Stimulated activated CD4-positive, alpha-beta T cell treated with anti-CD3 and anti-CD28 coated beads, Interleukin-15, amount 100 ng/mL, for 48 hours (primary cell): ENCODE data around the gene DEK.
"Not testable (repeated sequence)": the region's sequence is repeated elsewhere in the genome, so short reads cannot be mapped to it uniquely, and the experiment has no call there.

Experiments
- DNase-seq, 2 donors: peaks; one replicate each; pipeline ENCODE4 v3.0.0-alpha.2; 2020; ENCODE audit warnings: low read depth in 2 of 2

The DEK gene

GRCh38 chr6:18204691-18205090 is 59.6 kb downstream of the DEK start:
- no peak for DNase-seq

- DNase-seq, result no peak
Measured at GRCh38 chr6:18203786-18204185, 60.5 kb downstream of the DEK start.

GRCh38 chr6:18192026-18192425 is 72.3 kb downstream of the DEK start:
- DNase-seq, result no peak

DNA sequence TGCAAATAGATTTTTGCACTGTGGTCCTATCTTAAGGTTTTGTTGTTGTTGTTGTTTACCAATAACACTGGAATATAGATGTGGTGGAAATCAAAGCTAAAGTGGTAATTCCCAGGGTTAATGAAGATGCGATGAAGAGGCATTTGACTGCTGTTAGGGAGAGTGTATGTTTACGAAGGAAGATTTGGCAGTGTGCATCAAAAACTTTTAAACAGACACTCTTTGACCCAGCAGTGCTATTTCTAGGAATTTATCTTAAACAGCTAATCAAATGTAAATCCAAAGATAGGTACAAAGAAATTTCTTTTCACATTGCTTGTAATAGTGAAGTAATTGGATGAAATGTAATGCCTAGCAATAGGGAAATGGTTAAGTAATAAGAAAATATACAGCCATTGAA is 75.1 kb downstream of the DEK start:
- DNase-seq, result no peak

DNA sequence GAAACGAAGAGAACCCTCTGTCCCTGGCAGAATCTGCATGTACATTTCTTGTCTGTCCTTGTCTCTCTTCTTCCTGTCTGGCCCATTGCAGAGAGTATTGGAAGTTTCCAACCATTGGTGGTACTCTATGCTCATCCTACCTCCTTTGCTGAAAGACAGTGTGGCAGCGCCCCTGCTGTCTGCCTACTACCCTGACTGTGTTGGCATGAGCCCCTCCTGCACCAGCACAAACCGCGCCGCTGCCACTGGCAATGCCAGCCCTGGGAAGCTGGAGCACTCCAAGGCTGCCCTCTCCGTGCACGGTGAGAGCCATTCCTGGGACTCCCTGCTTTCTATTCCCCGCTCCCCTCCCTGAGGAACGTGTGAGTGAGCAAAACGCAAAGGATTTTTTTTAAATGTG is 76.6 kb downstream of the DEK start:
- DNase-seq, result no peak

GRCh38 chr6:18186540-18187250 is 77.6 kb downstream of the DEK start:
- no peak for DNase-seq

GRCh38 chr6:18186033-18186432 is 78.3 kb downstream of the DEK start:
- no peak for DNase-seq

GRCh38 chr6:18185624-18186023 is 78.7 kb downstream of the DEK start:
- DNase-seq, result no peak

DNA sequence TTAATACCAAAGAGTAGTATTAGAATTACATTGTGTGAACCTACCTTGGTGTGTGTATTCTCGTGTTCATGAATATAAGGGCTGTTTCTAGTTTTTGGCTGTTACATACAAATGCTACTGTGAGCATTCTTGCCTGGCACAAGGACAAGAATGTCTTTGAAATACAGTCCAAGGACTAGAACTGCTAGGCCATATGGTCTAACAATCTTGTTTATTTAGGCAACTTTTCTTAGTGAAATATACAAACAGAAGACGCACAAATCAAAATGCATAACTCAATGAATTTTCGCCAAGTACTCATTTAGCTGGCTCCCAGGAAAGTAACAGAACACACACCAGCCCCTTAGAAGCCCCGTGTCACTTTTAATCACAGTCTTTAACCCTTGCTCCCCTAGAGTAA is 80.6 kb downstream of the DEK start:
- no peak for DNase-seq

GRCh38 chr6:18182568-18182967 is 81.8 kb downstream of the DEK start:
- DNase-seq, result no peak

- DNase-seq, result no peak
Measured at GRCh38 chr6:18179770-18180356, 84.5 kb downstream of the DEK start.

DNA sequence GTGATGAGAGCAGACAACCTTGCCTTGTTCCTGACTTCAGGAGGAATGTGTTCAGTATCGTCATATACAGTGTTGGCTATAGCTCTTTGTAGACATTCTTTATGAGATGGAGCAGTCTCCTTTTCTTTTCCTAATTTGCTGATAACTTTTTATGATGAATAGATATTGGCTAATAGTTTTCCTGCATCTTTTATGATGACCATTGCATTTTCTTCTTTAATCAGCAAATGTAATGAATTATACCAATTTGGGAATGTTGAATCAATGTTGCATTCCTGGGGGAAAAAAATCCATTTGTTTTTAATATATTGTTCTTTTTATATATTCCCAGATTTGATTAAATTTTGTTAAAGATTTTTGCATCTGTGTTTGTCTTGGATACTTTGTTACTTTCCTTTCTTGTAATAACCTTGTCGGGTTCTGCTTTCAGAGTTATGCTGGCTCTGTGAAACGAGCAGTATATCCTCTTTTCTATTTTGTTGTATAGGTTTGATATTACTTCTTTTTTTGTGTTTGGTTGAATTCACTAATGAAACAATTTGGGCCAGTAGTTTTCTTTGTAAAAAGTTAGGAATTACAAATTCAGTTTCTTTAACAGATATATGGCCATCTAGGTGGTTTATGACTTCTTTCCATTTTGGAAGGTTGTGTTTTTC is 85.2 kb downstream of the DEK start:
- no peak for DNase-seq

DNA sequence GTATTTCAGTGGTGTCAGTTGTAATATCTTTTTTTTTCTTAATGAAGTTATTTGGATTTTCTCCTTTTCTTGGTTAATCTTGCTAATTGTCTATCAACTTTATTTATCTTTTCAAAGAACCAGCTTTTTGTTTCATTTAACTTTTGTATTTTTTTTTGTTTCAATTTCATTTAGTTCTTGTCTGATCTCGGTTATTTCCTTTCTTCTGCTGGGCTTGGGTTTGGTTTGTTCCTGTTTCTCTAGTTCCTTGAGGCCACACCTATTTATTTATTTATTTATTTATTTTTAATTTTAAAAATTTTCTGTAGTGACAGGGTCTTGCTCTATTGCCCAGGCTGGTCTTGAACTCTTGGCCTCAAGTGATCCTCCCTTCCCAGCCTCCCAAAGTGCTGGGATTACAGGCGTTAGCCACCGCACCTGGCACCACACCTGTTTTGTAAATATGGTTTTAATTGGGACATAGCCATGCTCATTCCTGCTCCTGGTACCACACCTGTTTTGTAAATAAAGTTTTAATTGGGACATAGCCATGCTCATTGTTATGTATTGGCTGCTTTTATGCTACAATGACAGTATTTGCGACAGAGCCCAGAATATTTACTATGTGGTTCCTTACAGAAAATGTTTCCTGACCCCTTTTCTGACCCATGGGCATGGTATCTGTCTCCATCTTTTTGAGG is 86.9 kb downstream of the DEK start:
- DNase-seq, result no peak

- not testable (repeated sequence) for DNase-seq
Measured at GRCh38 chr6:18176198-18176597, 88.1 kb downstream of the DEK start.
